ENCODE results near the gene ST8SIA6. TPM values are rescaled to one million over a fixed set of nuclear protein-coding genes. Genes with fewer than 3 reads are reported as not detected.

Gene ST8SIA6
- total and polyA plus RNA-seq, 10 of the 15 experiments (the other 5 are each of a cell fraction or from before 2014, with no cell fraction given): 0.22 TPM; not detected in 9

GRCh38 chr10:17276756-17277424 is 177.5 kb downstream of the ST8SIA6 start:
- ATAC-seq (no peak), FAIRE-seq (peak; percentile 13), DNase-seq (ENCODE audit: low read depth, low spot score) (no peak)
- WGBS (ENCODE audit: insufficient coverage, insufficient replicate concordance, low lambda C conversion rate, missing lambda C conversion rate): 26% methylated on average over 9 of the region's 9 CpGs
- POLR2A ChIA-PET: no interaction called here
- Histone ChIP-seq H3K27ac (ENCODE audit: control insufficient read depth, insufficient read depth) (no peak overlapping the region), H3K79me2 (ENCODE audit: control insufficient read depth, insufficient read depth, low read length) (no peaks in the 10 kb centered on the region), H3K36me3 (ENCODE audit: control insufficient read depth in 2 of 2, insufficient read depth in 2 of 2, low read length in 1 of 2) (no peaks in the 10 kb centered on the region), H3K9ac (ENCODE audit: control insufficient read depth, insufficient read depth, low read length) (no peak overlapping the region), H4K20me1 (ENCODE audit: control insufficient read depth, insufficient read depth) (no peaks in the 10 kb centered on the region), H3K4me2 (ENCODE audit: control insufficient read depth, insufficient read depth) (no peak overlapping the region), H3K4me1 (ENCODE audit: control insufficient read depth, insufficient read depth, low read length) (no peaks in the 10 kb centered on the region), H2AFZ (ENCODE audit: control insufficient read depth, low read depth, low read length) (no peak overlapping the region), H3K9me3 (replicated peaks; ENCODE audit: control insufficient read depth, insufficient read depth, low read length) (no peaks in the 10 kb centered on the region), H3K27me3 (replicated peaks in 1 of 2; ENCODE audit: control insufficient read depth in 2 of 2, insufficient read depth in 2 of 2, low read length in 1 of 2) (no peaks in the 10 kb centered on the region), H3K4me3 (no peak overlapping the region)
- TF ChIP-seq RAD51 (IDR thresholded peaks at IDR 0.05) (no peak), USF2 (IDR thresholded peaks at IDR 0.05; ENCODE audit: borderline replicate concordance, low read depth, low read length) (no peak), CBX5 (IDR thresholded peaks at IDR 0.05; ENCODE audit: low read depth) (no peak), CBX3 (IDR thresholded peaks at IDR 0.05; ENCODE audit: borderline replicate concordance, low read depth) (no peak), RCOR1 (conservative IDR thresholded peaks at IDR 0.05; ENCODE audit: low read depth, low read length) (no peak), ZNF274 (IDR thresholded peaks at IDR 0.05; ENCODE audit: insufficient read depth, insufficient read length) (no peak), NFYB (IDR thresholded peaks at IDR 0.05; ENCODE audit: insufficient read depth, low read depth, low read length) (no peak), NR2F1 (conservative IDR thresholded peaks at IDR 0.05) (no peak), STAT3 (IDR thresholded peaks at IDR 0.05; ENCODE audit: low read depth, low read length) (no peak), YBX1 (IDR thresholded peaks at IDR 0.05) (no peak), MTA3 (IDR thresholded peaks at IDR 0.05; ENCODE audit: borderline replicate concordance, low read length) (no peak), RFX5 (IDR thresholded peaks at IDR 0.05; ENCODE audit: low read depth, low read length) (no peak), CREB1 (IDR thresholded peaks at IDR 0.05; ENCODE audit: low read depth) (no peak), WRNIP1 (IDR thresholded peaks at IDR 0.05; ENCODE audit: borderline replicate concordance, low read depth, low read length) (no peak)
- SMC1A ChIA-PET (ENCODE audit: uncharacterized antibody, unreplicated experiment): no interaction called here
- no TSS peak for BruUV-seq (replicated peaks)
- intact Hi-C loops (cut with micrococcal nuclease; ENCODE audit: unreplicated experiment): no loop called here
- in situ Hi-C loops (cut with MboI): no loop called here
- RAD21 ChIA-PET (ENCODE audit: unreplicated experiment): no interaction called here
- CTCF ChIA-PET: no interaction called here

Measured in GM12878 (cell line).